Heart right ventricle (tissue), 16 donors: ENCODE measurements around the gene SIRPB1. TPM values are rescaled to one million over a fixed set of nuclear protein-coding genes. Genes with fewer than 3 reads are reported as not detected.

Source experiments
- ATAC-seq, 8 donors: fragments of 200-7000 bp; cut with Tn5 transposase; one replicate each; pipeline ENCODE4 v1.9.1; 2020; ENCODE audit warnings: mild to moderate bottlenecking in 8 of 8, moderate library complexity in 8 of 8, moderate number of reproducible peaks in 1 of 8
- DNase-seq, 2 donors: peaks; one replicate each; pipeline ENCODE4 v3.0.0-alpha.2; 2020
- H3K27ac ChIP-seq, 10 donors: fragments of 200-600 bp; sonication (generic) in 2 of 10; one replicate each; pipeline versions ENCODE4 v1.5.0 to v1.8.0; 2020 to 2022; ENCODE audit warnings: mild to moderate bottlenecking in 3 of 10
- H3K27me3 ChIP-seq, 7 donors: fragments of 200-600 bp; one replicate each; pipeline ENCODE4 v1.8.0; 2021 to 2022; ENCODE audit warnings: mild to moderate bottlenecking in 2 of 7
- H3K36me3 ChIP-seq, 9 donors: fragments of 200-600 bp; sonication (generic) in 1 of 9; one replicate each; pipeline versions ENCODE4 v1.5.0 to v1.8.0; 2020 to 2022; ENCODE audit warnings: mild to moderate bottlenecking in 2 of 9
- H3K4me1 ChIP-seq, 9 donors: fragments of 200-600 bp; sonication (generic) in 1 of 9; one replicate each; pipeline versions ENCODE4 v1.5.0 to v1.8.0; 2020 to 2022; ENCODE audit warnings: mild to moderate bottlenecking in 4 of 9
- H3K4me3 ChIP-seq, 10 donors: fragments of 200-600 bp; sonication (generic) in 2 of 10; one replicate each; pipeline versions ENCODE4 v1.5.0 to v1.8.0; 2020 to 2022; ENCODE audit warnings: mild to moderate bottlenecking in 7 of 10, moderate library complexity in 2 of 10
- H3K9me3 ChIP-seq, 11 donors: fragments of 200-600 bp in 10 of 11; sonication (generic) in 2 of 11; one replicate each; pipeline versions ENCODE4 v1.5.0 to v1.8.0; 2013 to 2022; ENCODE audit warnings: mild to moderate bottlenecking in 2 of 11, control low read depth in 1 of 11, moderate library complexity in 1 of 11
- CTCF ChIP-seq, 9 donors: fragments of 200-600 bp; sonication (generic) in 2 of 9; IDR thresholded peaks; one replicate each; pipeline versions ENCODE4 v1.5.0 to v1.8.0; 2021 to 2022; ENCODE audit warnings: antibody characterized with exemption in 9 of 9, mild to moderate bottlenecking in 5 of 9, moderate library complexity in 1 of 9
- WGBS, 2 donors: extraction: QIAGEN DNeasy Blood & Tissue Kit; methylation state at CpG; one replicate each; pipeline ENCODE4 v1.1.7; 2013; ENCODE audit warnings: inconsistent platforms in 1 of 2; 5-methylcytosine and 5-hydroxymethylcytosine counted together
- intact Hi-C, 10 donors: fragments of 100-400 bp; cut with DNase I; formaldehyde crosslinking; loops; one replicate each; pipeline versions ENCODE4 v1.11.1 to v1.14.2; 2022
- polyA plus RNA-seq, 2 donors: library from polyadenylated mRNA; stranded (reverse); fragments of 200-250 nt; gene quantifications; one replicate each; pipeline ENCODE4 v1.2.3, GENCODE V29; 2013
- total RNA-seq, 10 donors: library from RNA; stranded (reverse); fragmentation: NEBNext Ultra II Directional in 3 of 10; extraction: Animal tissue kit (Norgen Biotek cat#: 25700) in 3 of 10; gene quantifications; one replicate each; pipeline versions ENCODE4 v1.2.1 to v1.2.4, GENCODE V29; 2021 to 2023
- donor health status: Arrhythmogenic right ventricular cardiomyopathy.
- donor health status: ischemic (EF 13 %, LVEDD 7.1; RV severe dilation, severe dysfunction).
- donor health status: healthy with polysubstance abuse.
- donor health status: DM: no; HTN: yes; CAD: no.
- donor health status: DM: no; HTN: no; CAD: no.
- donor health status: ischemic (EF 25% LVEDD 6.9; RV normal size, moderate dysfunction).
- donor health status: ischemic (EF 25% LVEDD 5.7; RV mildly dilated, moderate dysfunction).
- donor health status: healthy.
- donor health status: DM: yes; HTN: yes; CAD: no.
- donor health status: Ischemic cardiomyopathy.
- donor health status: ischemic (EF 35%, LVEDD 5.7; RV mildly dilated, moderate dysfunction).
- donor health status: nonischemic (EF 11% LVEDD 7.7; RV severe dilation, severe dysfunction).
- donor health status: DM: yes; HTN: yes; CAD: no.
- donor health status: PGD.
- donor health status: ischemic (EF 29% LVEDD 5.4; RV normal size, mild dysfunction).
- donor health status: nonischemic (EF 23%, LVEDD 6.1; RV moderate dilation, normal function).

The SIRPB1 gene
- total and polyA plus RNA-seq, 12 donors: 0.14 to 6.9 (median 0.99) TPM; not detected in 1

DNA sequence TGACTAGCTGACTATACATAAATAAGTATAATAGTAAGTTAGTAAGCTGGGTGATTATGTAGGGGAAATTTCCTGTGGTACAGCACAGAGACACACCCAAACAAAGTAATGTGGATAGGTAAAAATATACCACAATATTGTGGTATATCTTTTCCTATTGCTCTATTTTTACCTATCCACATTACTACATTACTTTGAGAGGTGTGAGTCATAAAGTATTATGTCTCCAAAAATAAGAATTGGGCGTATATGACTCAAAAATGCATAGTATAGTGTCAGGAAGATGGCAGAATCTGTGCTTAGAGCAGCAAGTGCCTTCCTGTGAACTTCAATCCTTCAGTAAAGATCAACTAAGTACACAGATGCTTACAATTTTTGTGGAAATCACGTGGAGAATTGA lies 40.4 kb upstream of the SIRPB1 start:
- intact Hi-C loops: no loop called here
- Histone ChIP-seq H3K9me3 (no peaks in the 10 kb centered on the region), H3K4me3 (no peak overlapping the region), H3K27me3 (peaks cover 0 to 32% (median 18%) of the 10 kb centered on the region in 7 donors), H3K27ac (no peak overlapping the region), H3K4me1 (peaks cover 0 to 29% (median 0%) of the 10 kb centered on the region in 9 donors), H3K36me3 (no peaks in the 10 kb centered on the region)
- no peak for TF ChIP-seq CTCF (IDR thresholded peaks at IDR 0.05)
- 40 to 42% methylated on average over 2 of the region's 2 CpGs for WGBS, 2 donors
- ATAC-seq (no peak), DNase-seq (no peak)

DNA sequence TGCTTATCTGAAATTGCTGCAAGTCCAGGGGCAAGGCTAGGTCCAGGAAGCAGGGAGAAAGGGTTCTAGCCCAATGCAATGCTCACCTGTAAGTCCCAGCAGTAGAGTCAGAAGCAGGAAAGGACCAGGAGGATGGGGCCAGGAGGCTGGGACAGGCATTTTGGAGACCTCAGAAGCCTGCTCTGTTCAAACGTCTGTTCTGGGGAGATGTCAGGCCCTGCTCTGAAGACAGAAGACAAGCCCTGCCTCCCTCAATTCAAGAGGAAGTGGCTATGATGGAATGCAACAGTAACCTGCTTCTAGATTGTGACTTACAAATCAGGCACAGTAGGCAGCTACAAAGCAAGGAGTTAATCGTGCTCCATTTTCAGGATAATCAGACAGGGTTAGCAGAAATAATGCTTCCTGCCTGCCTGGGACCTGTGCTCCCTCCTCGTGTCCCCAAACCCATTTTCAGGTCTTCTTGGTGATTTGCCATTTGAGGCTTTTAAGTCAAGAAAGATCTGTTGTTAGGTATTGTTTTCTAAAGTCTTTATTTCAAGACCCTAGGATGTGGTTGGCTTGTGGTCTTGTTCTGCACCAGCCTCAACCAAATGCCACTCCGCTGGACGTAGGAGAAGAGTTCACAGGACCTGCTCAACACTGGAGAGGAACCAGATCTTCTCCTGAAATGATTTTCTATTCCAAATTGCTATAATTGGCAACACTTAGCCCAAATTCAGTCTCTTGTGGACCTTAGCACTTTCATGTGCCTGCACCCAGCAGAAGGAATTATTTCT lies 37.9 kb upstream of the SIRPB1 start, which contains the start of gene SIRPG:
Gene SIRPG (minus strand): TSS at position 224 of the 779 bp plus-strand sequence. CDS start 65 bp downstream, at position 159.
- intact Hi-C loops: no loop called here
- Histone ChIP-seq H3K4me3 (peak within 1 kb of the TSS in 1 of 10 donors; percentile 34), H3K9me3 (peaks cover 0 to 7% (median 0%) of the 10 kb centered on the region in 11 donors), H3K27me3 (peaks cover 0 to 24% (median 12%) of the 10 kb centered on the region in 7 donors), H3K27ac (peak within 1 kb of the TSS in 1 of 10 donors; percentile 78), H3K4me1 (peaks cover 0 to 21% (median 0%) of the 10 kb centered on the region in 9 donors), H3K36me3 (no peaks in the 10 kb centered on the region)
- WGBS, 2 donors: 63 to 66% methylated on average over 5 of the region's 5 CpGs
- no peak for TF ChIP-seq CTCF (IDR thresholded peaks at IDR 0.05)
- ATAC-seq: no peak
- no peak for DNase-seq

DNA sequence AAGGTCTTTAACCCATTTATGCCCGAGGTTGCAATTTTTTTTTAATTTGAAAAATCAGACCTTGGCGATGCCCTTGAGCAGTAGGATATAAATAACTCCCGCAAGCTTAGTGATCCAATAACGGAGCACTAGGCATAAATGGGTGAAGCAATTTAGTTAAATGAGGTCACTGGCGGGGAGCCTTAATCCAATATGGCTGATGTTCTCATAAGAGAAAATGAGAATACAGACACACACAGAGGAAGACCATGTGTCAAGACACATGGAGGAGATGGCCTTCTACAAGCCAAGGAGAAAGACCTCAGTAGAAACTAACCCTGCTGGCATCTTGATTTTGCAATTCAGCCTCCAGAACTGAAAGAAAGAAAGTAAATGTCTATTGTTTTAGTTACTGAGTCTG lies 37.0 kb upstream of the SIRPB1 start:
- intact Hi-C loops: no loop called here
- ATAC-seq: no peak
- DNase-seq: no peak
- no peak for TF ChIP-seq CTCF (IDR thresholded peaks at IDR 0.05)
- Histone ChIP-seq H3K4me3 (peak overlapping the region in 1 of 10 donors; percentile 34), H3K36me3 (no peaks in the 10 kb centered on the region), H3K27me3 (peaks cover 0 to 24% (median 12%) of the 10 kb centered on the region in 7 donors), H3K27ac (peak overlapping the region in 1 of 10 donors; percentile 78), H3K4me1 (peaks cover 0 to 23% (median 0%) of the 10 kb centered on the region in 9 donors), H3K9me3 (peaks cover 0 to 7% (median 0%) of the 10 kb centered on the region in 11 donors)
- WGBS, 2 donors: 73 to 87% methylated on average over 5 of the region's 5 CpGs

DNA sequence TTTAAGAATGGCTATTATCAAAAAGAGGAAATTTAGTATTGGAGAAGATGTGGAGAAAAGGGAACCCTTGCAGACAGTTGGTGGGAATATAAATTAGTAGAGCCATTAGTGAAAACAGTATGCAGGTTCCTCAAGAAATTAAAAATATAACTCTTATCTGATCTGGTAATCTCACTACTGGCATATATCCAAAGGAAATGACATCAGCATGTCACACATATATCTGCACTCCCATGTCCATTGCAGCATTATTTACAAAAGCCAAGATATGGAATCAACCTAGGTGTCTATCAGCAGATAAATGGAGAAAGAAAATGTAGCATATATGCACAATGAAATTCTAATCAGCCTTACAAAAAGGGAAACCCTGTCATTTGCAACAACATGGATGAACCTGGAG lies 35.2 kb upstream of the SIRPB1 start:
- ATAC-seq: no peak

More for the DNA sequence above, 35.2 kb upstream of the SIRPB1 start:
- no peak for DNase-seq
- H3K36me3 ChIP-seq: no peaks in the 10 kb centered on the region
- H3K27ac ChIP-seq: no peak overlapping the region
- no peak for TF ChIP-seq CTCF (IDR thresholded peaks at IDR 0.05)
- peaks cover 0 to 22% (median 0%) of the 10 kb centered on the region in 9 donors for H3K4me1 ChIP-seq
- intact Hi-C loops: no loop called here
- peaks cover 0 to 7% (median 0%) of the 10 kb centered on the region in 11 donors for H3K9me3 ChIP-seq
- peak overlapping the region in 1 of 10 donors; percentile 0 for H3K4me3 ChIP-seq
- peaks cover 0 to 15% (median 5%) of the 10 kb centered on the region in 7 donors for H3K27me3 ChIP-seq
